SH-SY5Y (cell line): ENCODE measurements around the gene MACIR.

ENCODE experiments used
- GATA2 ChIP-seq: IDR thresholded peaks from 2 replicates; pipeline ENCODE4 v1.6.1; 2011; ENCODE audit warnings: mild to moderate bottlenecking, low read depth, low read length
- GATA3 ChIP-seq: IDR thresholded peaks from 2 replicates; pipeline ENCODE4 v1.6.1; 2011; ENCODE audit warnings: low read depth, mild to moderate bottlenecking, low read length, moderate library complexity

GRCh38 chr5:103216137-103216536 lies 42.4 kb upstream of the MACIR start:
- TF ChIP-seq GATA3 (no peak), GATA2 (no peak)
